HCT116 (cell line): Measurements from ENCODE around the gene RGS9BP. TPM values are rescaled to one million over a fixed set of nuclear protein-coding genes. Genes with fewer than 3 reads are reported as not detected.
"Not testable (repeated sequence)": the region's sequence is repeated elsewhere in the genome, so short reads cannot be mapped to it uniquely, and the experiment has no call there.

Experiments
- ATAC-seq: fragments of 200-7000 bp; cut with Tn5 transposase; 2 replicates; pipeline ENCODE4 v1.9.1; 2020; ENCODE audit warnings: mild to moderate bottlenecking, moderate library complexity
- BruUV-seq: library from RNA; stranded (reverse); fragments of 400-500 nt; replicated peaks from 2 replicates; lab custom pipeline; 2021; lab: Mats Ljungman, UMichigan
- CTCF ChIA-PET: fragments of 300-600 bp; sonication (Branson Sonifier 250); formaldehyde crosslinking; loops from one replicate; lab custom pipeline; 2021; ENCODE audit warnings: antibody characterized with exemption; lab: Charles Lee
- POLR2A ChIA-PET: fragments of 300-600, 350-600 bp; sonication (Branson Sonifier 250); formaldehyde crosslinking; loops from one replicate; lab custom pipeline; 2021; ENCODE audit warnings: antibody characterized with exemption; lab: Charles Lee
- RAD21 ChIA-PET, 2 experiments: fragments of 300-600 bp; sonication (Branson Sonifier 250); formaldehyde crosslinking; loops; one replicate each; lab custom pipeline; 2023; ENCODE audit warnings: low total read pairs in 2 of 2; ENCODE audit not compliant: uncharacterized antibody in 2 of 2, unreplicated experiment in 2 of 2, low non-redundant PET in 1 of 2; lab: Charles Lee
- DNase-seq: peaks from one replicate; pipeline ENCODE4 v3.0.0-alpha.2; 2010; ENCODE audit warnings: low read depth, low spot score
- H2AFZ ChIP-seq: fragments of 200-600 bp; shearing (Covaris generic), sonication (generic); 2 replicates; pipeline ENCODE4 v1.6.1; 2017; ENCODE audit warnings: low read depth, mixed run types, mixed read lengths, antibody characterized with exemption, low read length; ENCODE audit not compliant: poor library complexity, severe bottlenecking
- H3K27ac ChIP-seq: 2 replicates; pipeline ENCODE4 v1.5.1; 2012; ENCODE audit warnings: low read depth, low read length
- H3K27me3 ChIP-seq: fragments of 200-600 bp; sonication (generic); 2 replicates; pipeline ENCODE4 v1.6.1; 2016; ENCODE audit warnings: mixed run types, low read length, mixed read lengths; ENCODE audit not compliant: insufficient read depth
- H3K36me3 ChIP-seq, 2 experiments: fragments of 200-500 bp in 1 of 2; fragments of 200-600 bp in 1 of 2; sonication (Bioruptor generic) in 1 of 2; sonication (generic) in 1 of 2; 2 replicates each; pipeline versions ENCODE4 v1.5.1 to v1.6.1; 2014 to 2016; ENCODE audit warnings: low read length in 2 of 2, inconsistent platforms in 1 of 2, mixed read lengths in 1 of 2, mixed run types in 1 of 2; ENCODE audit not compliant: insufficient read depth in 2 of 2, control insufficient read depth in 1 of 2
- H3K4me1 ChIP-seq, 2 experiments: fragments of 200-600 bp in 1 of 2; sonication (generic) in 1 of 2; 2 replicates each; pipeline versions ENCODE4 v1.5.1 to v1.6.1; 2012 to 2017; ENCODE audit warnings: low read length in 2 of 2, inconsistent platforms in 1 of 2, mild to moderate bottlenecking in 1 of 2, mixed read lengths in 1 of 2, mixed run types in 1 of 2, moderate library complexity in 1 of 2; ENCODE audit not compliant: insufficient read depth in 2 of 2, control insufficient read depth in 1 of 2
- H3K4me2 ChIP-seq: fragments of 200-600 bp; sonication (generic); 2 replicates; pipeline ENCODE4 v1.6.1; 2017; ENCODE audit warnings: mixed run types, low read length, mixed read lengths
- H3K4me3 ChIP-seq, 2 experiments: fragments of 200-600 bp in 1 of 2; sonication (generic) in 1 of 2; replicated peaks in 1 of 2; 2 replicates each; pipeline ENCODE4 v1.5.1; 2011 to 2016; ENCODE audit warnings: low read length in 2 of 2, control low read depth in 1 of 2, low read depth in 1 of 2, mild to moderate bottlenecking in 1 of 2, mixed read lengths in 1 of 2, mixed run types in 1 of 2
- H3K79me2 ChIP-seq: fragments of 200-600 bp; sonication (generic); 2 replicates; pipeline ENCODE4 v1.6.1; 2017; ENCODE audit warnings: mild to moderate bottlenecking, mixed run types, low read length, moderate library complexity, mixed read lengths; ENCODE audit not compliant: insufficient read depth
- H3K9ac ChIP-seq: fragments of 200-600 bp; sonication (generic); 2 replicates; pipeline ENCODE4 v1.6.1; 2016; ENCODE audit warnings: low read length, mixed read lengths
- H3K9me2 ChIP-seq: fragments of 200-600 bp; sonication (generic), shearing (Covaris generic); 2 replicates; pipeline ENCODE4 v1.6.1; 2017; ENCODE audit warnings: mixed run types, mild to moderate bottlenecking, moderate library complexity; ENCODE audit not compliant: insufficient read depth
- H3K9me3 ChIP-seq, 2 experiments: fragments of 200-500 bp in 1 of 2; fragments of 200-600 bp in 1 of 2; sonication (Bioruptor generic) in 1 of 2; sonication (generic) in 1 of 2; 2 replicates each; pipeline ENCODE4 v1.6.1; 2014 to 2017; ENCODE audit warnings: low read length in 2 of 2, mixed read lengths in 2 of 2, inconsistent platforms in 1 of 2, low read depth in 1 of 2, mild to moderate bottlenecking in 1 of 2, mixed run types in 1 of 2, moderate library complexity in 1 of 2; ENCODE audit not compliant: control insufficient read depth in 1 of 2, insufficient read depth in 1 of 2
- H4K20me1 ChIP-seq: fragments of 200-600 bp; sonication (generic), shearing (Covaris generic); 2 replicates; pipeline ENCODE4 v1.6.1; 2017; ENCODE audit warnings: mixed run types, mild to moderate bottlenecking, moderate library complexity; ENCODE audit not compliant: insufficient read depth
- ATF3 ChIP-seq: IDR thresholded peaks from 2 replicates; pipeline ENCODE4 v1.6.1; 2012
- EGR1 ChIP-seq: IDR thresholded peaks from 2 replicates; pipeline ENCODE4 v1.6.1; 2012; ENCODE audit warnings: low read depth
- ELF1 ChIP-seq: IDR thresholded peaks from 2 replicates; pipeline ENCODE4 v1.6.1; 2012; ENCODE audit warnings: low read depth, borderline replicate concordance
- EZH2 ChIP-seq: fragments of 200-600 bp; sonication (generic); IDR thresholded peaks from 2 replicates; pipeline ENCODE4 v1.6.1; 2017; ENCODE audit warnings: antibody characterized with exemption, mixed run types
- JUND ChIP-seq: IDR thresholded peaks from 2 replicates; pipeline ENCODE4 v1.6.1; 2012
- RAD21 ChIP-seq: IDR thresholded peaks from 2 replicates; pipeline ENCODE4 v1.6.1; 2012; ENCODE audit warnings: low read depth, mild to moderate bottlenecking
- SIN3A ChIP-seq: IDR thresholded peaks from 2 replicates; pipeline ENCODE4 v1.6.1; 2012; ENCODE audit warnings: low read depth
- SP1 ChIP-seq: IDR thresholded peaks from 2 replicates; pipeline ENCODE4 v1.6.1; 2012; ENCODE audit warnings: low read depth
- ZBTB33 ChIP-seq: IDR thresholded peaks from 2 replicates; pipeline ENCODE4 v1.6.1; 2011; ENCODE audit warnings: mild to moderate bottlenecking, low read length, moderate library complexity; ENCODE audit not compliant: insufficient replicate concordance; ENCODE audit errors: extremely low read depth
- ZNF274 ChIP-seq: fragments of 200-500 bp; sonication (Bioruptor generic); IDR thresholded peaks from 2 replicates; pipeline ENCODE4 v1.6.1; 2014; ENCODE audit warnings: mild to moderate bottlenecking, low read depth, low read length, inconsistent platforms
- intact Hi-C: fragments of 100-400 bp; cut with micrococcal nuclease; formaldehyde crosslinking; loops from 2 replicates; pipeline ENCODE4 v1.10.0; 2022
- total RNA-seq: library from RNA; stranded (reverse); gene quantifications from one replicate; pipeline ENCODE4 v1.2.1, GENCODE V29; 2021; ENCODE audit not compliant: unreplicated experiment

RGS9BP gene
- total RNA-seq, 1 experiment from 2014 or later = 0.54 TPM

GRCh38 chr19:32656379-32656778 lies 19.3 kb upstream of the RGS9BP start:
- H3K36me3 ChIP-seq = peaks cover 4 to 11% of the 10 kb centered on the region in 2 experiments; a peak in 3 of 4 replicates
- H2AFZ ChIP-seq, ATAC-seq, H3K27ac ChIP-seq, H3K4me3 ChIP-seq, H3K4me1 ChIP-seq, H4K20me1 ChIP-seq, POLR2A ChIA-PET, H3K9ac ChIP-seq, H3K27me3 ChIP-seq, H3K9me2 ChIP-seq, DNase-seq, BruUV-seq, H3K4me2 ChIP-seq, H3K9me3 ChIP-seq: not testable (repeated sequence)
- intact Hi-C loops = loop anchor here (5.0 kb wide), 1 partner anchor 49 kb away; no protein-coding TSS in a partner anchor
- ChIA-PET RAD21 (interaction anchor here in 1 of 2 experiments (0.5 kb wide), 1 partner anchor 26 kb away, joined by 3 read pairs; no protein-coding TSS in a partner anchor), CTCF (interaction anchor here (0.7 to 0.8 kb wide), 2 partner anchors 88 to 315 kb away, joined by 3 read pairs; partner anchors contain the start of gene CEP89)
- H3K79me2 ChIP-seq = peaks cover 52% of the 10 kb centered on the region

DNA sequence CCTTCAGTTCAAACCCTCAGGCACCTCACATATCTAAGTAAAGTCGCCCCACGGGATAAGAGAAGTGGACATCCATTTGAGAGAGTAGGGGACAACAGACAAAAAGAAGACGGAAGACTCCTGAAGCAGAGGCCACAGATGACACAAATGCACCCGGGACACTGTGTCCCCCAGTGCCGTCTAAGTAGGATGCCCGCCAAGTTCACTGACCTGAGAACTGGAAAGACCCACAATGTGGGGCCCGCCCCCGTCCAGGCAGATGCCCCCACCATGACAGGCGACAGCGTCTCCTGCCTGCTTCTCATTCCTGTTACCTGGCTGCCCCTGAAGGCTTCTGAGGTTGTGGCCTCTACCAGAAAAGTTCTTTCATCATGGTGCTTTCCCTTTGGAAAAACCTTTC lies 17.6 kb upstream of the RGS9BP start:
- DNase-seq (no peak), ATAC-seq (no peak)
- ChIA-PET POLR2A (no interaction called here), RAD21 (no interaction called here)
- H3K27ac ChIP-seq = no peak overlapping the region
- peaks cover 4 to 11% of the 10 kb centered on the region in 2 experiments; a peak in 3 of 4 replicates for H3K36me3 ChIP-seq
- no peak overlapping the region for H2AFZ ChIP-seq
- TF ChIP-seq SP1 = no peak
- no peak for TF ChIP-seq RAD21
- TF ChIP-seq JUND = no peak
- TF ChIP-seq ELF1 = no peak
- no peak for TF ChIP-seq SIN3A
- no peak for TF ChIP-seq ZBTB33
- TF ChIP-seq EZH2 = no peak
- no peak for TF ChIP-seq ATF3
- TF ChIP-seq EGR1 = no peak
- TF ChIP-seq ZNF274 = no peak
- TF ChIP-seq, all 23 proteins: peak for 0
- CTCF ChIA-PET = no interaction called here
- H3K79me2 ChIP-seq = peaks cover 65% of the 10 kb centered on the region
- no TSS peak for BruUV-seq
- no peaks in the 10 kb centered on the region for H3K9me3 ChIP-seq
- H3K4me3 ChIP-seq = no peak overlapping the region
- intact Hi-C loops = loop anchor here (5.0 kb wide), 1 partner anchor 51 kb away; no protein-coding TSS in a partner anchor
- peaks cover 2 to 4% of the 10 kb centered on the region in 2 experiments; a peak in 3 of 4 replicates for H3K4me1 ChIP-seq
- H3K9me2 ChIP-seq = no peaks in the 10 kb centered on the region
- no peak overlapping the region for H3K4me2 ChIP-seq
- no peaks in the 10 kb centered on the region for H3K27me3 ChIP-seq
- peaks cover 6% of the 10 kb centered on the region for H4K20me1 ChIP-seq
- no peak overlapping the region for H3K9ac ChIP-seq
